IMR-90 (cell line): ENCODE data around the gene PCDHGC5. TPM values are rescaled to one million over a fixed set of nuclear protein-coding genes. Genes with fewer than 3 reads are reported as not detected.

Experiments
- ATAC-seq: fragments of 200-7000 bp; cut with Tn5 transposase; 2 replicates; pipeline ENCODE4 v1.9.1; 2020; ENCODE audit warnings: low read depth, mild to moderate bottlenecking, moderate library complexity
- BruUV-seq: library from RNA; stranded (reverse); fragments of 400-500 nt; replicated peaks from 2 replicates; lab custom pipeline; 2021; lab: Mats Ljungman, UMichigan
- CTCF ChIA-PET: fragments of 300-600 bp; formaldehyde crosslinking; extraction: SDS; loops from one replicate; lab custom pipeline; 2021; ENCODE audit warnings: antibody characterized with exemption; lab: Yijun Ruan, JAX
- POLR2A ChIA-PET: fragments of 300-600 bp; sonication (Branson Sonifier 250); formaldehyde crosslinking; loops from one replicate; lab custom pipeline; 2022; ENCODE audit warnings: antibody characterized with exemption; ENCODE audit not compliant: unreplicated experiment; lab: Charles Lee
- DNase-seq: peaks from one replicate; pipeline ENCODE4 v3.0.0; 2013
- H2AFZ ChIP-seq: replicated peaks from 2 replicates; pipeline ENCODE3; 2013; ENCODE audit warnings: low read length, mild to moderate bottlenecking; ENCODE audit not compliant: poor library complexity
- H2AK5ac ChIP-seq: 2 replicates; pipeline ENCODE4 v1.6.1; 2013; ENCODE audit warnings: low read depth, low read length, inconsistent platforms
- H2AK9ac ChIP-seq: replicated peaks from 2 replicates; pipeline ENCODE3; 2013; ENCODE audit warnings: mild to moderate bottlenecking, low read depth, low read length, moderate library complexity; ENCODE audit not compliant: poor library complexity
- H2BK120ac ChIP-seq: 2 replicates; pipeline ENCODE4 v1.6.1; 2013; ENCODE audit warnings: low read depth, low read length, inconsistent platforms
- H2BK15ac ChIP-seq: 3 replicates; pipeline ENCODE4 v1.6.1; 2013; ENCODE audit warnings: low read depth, low read length, inconsistent platforms
- H2BK20ac ChIP-seq: 2 replicates; pipeline ENCODE4 v1.6.1; 2013; ENCODE audit warnings: low read depth, mild to moderate bottlenecking, inconsistent platforms, low read length, moderate library complexity
- H2BK5ac ChIP-seq: 2 replicates; pipeline ENCODE4 v1.6.1; 2013; ENCODE audit warnings: mild to moderate bottlenecking, low read depth, low read length, inconsistent platforms; ENCODE audit not compliant: poor library complexity, severe bottlenecking
- H3K14ac ChIP-seq: replicated peaks from 2 replicates; pipeline ENCODE4 v1.6.1; 2013; ENCODE audit warnings: low read depth, low read length, inconsistent platforms
- H3K18ac ChIP-seq: 2 replicates; pipeline ENCODE4 v1.6.1; 2013; ENCODE audit warnings: low read depth, low read length, control low read depth
- H3K23ac ChIP-seq: 2 replicates; pipeline ENCODE4 v1.6.1; 2013; ENCODE audit warnings: low read depth, low read length, inconsistent platforms
- H3K27ac ChIP-seq: 2 replicates; pipeline ENCODE4 v1.5.1; 2013; ENCODE audit warnings: mild to moderate bottlenecking, control low read depth, low read length; ENCODE audit not compliant: insufficient read depth
- H3K27me3 ChIP-seq: 2 replicates; pipeline ENCODE4 v1.6.1; 2013; ENCODE audit warnings: low read length; ENCODE audit not compliant: control insufficient read depth, insufficient read depth
- H3K36me3 ChIP-seq: 2 replicates; pipeline ENCODE4 v1.6.1; 2013; ENCODE audit warnings: low read length, mixed read lengths; ENCODE audit not compliant: control insufficient read depth, insufficient read depth
- H3K4ac ChIP-seq: 2 replicates; pipeline ENCODE4 v1.6.1; 2013; ENCODE audit warnings: low read depth, low read length, inconsistent platforms
- H3K4me1 ChIP-seq: 2 replicates; pipeline ENCODE4 v1.6.1; 2013; ENCODE audit warnings: low read length, mixed read lengths; ENCODE audit not compliant: control insufficient read depth, insufficient read depth
- H3K4me2 ChIP-seq: 2 replicates; pipeline ENCODE4 v1.6.1; 2013; ENCODE audit warnings: low read depth, mild to moderate bottlenecking, control low read depth, low read length, moderate library complexity
- H3K4me3 ChIP-seq: 2 replicates; pipeline ENCODE4 v1.5.1; 2013; ENCODE audit warnings: low read depth, mild to moderate bottlenecking, control low read depth, low read length, moderate library complexity; ENCODE audit not compliant: insufficient read depth
- H3K56ac ChIP-seq: 2 replicates; pipeline ENCODE4 v1.6.1; 2013; ENCODE audit warnings: low read length, inconsistent platforms; ENCODE audit not compliant: insufficient read depth; ENCODE audit errors: extremely low read depth
- H3K79me1 ChIP-seq, 2 experiments: 2 replicates each; pipeline ENCODE4 v1.6.1; 2013; ENCODE audit warnings: low read length in 2 of 2, inconsistent platforms in 1 of 2, low read depth in 1 of 2
- H3K9ac ChIP-seq: 2 replicates; pipeline ENCODE4 v1.6.1; 2013; ENCODE audit warnings: low read depth, low read length, control low read depth
- H3K9me1 ChIP-seq: 2 replicates; pipeline ENCODE4 v1.6.1; 2013; ENCODE audit warnings: low read length, inconsistent platforms; ENCODE audit not compliant: insufficient read depth
- H3K9me3 ChIP-seq: 2 replicates; pipeline ENCODE4 v1.6.1; 2013; ENCODE audit warnings: low read length; ENCODE audit not compliant: control insufficient read depth, insufficient read depth
- H4K20me1 ChIP-seq: 2 replicates; pipeline ENCODE4 v1.6.1; 2013; ENCODE audit warnings: low read length, inconsistent platforms; ENCODE audit not compliant: insufficient read depth
- H4K5ac ChIP-seq: 2 replicates; pipeline ENCODE4 v1.6.1; 2013; ENCODE audit warnings: mild to moderate bottlenecking, low read depth, low read length, control low read depth
- H4K8ac ChIP-seq, 2 experiments: 2 replicates each; pipeline ENCODE4 v1.6.1; 2013; ENCODE audit warnings: low read depth in 2 of 2, low read length in 2 of 2, control low read depth in 1 of 2, inconsistent platforms in 1 of 2
- H4K91ac ChIP-seq: 2 replicates; pipeline ENCODE4 v1.6.1; 2013; ENCODE audit warnings: low read depth, low read length, inconsistent platforms; ENCODE audit not compliant: insufficient read depth
- BHLHE40 ChIP-seq: fragments of 150-350 bp; IDR thresholded peaks from 2 replicates; pipeline ENCODE4 v1.6.1; 2016; ENCODE audit warnings: mild to moderate bottlenecking, low read depth, low read length
- MAZ ChIP-seq: IDR thresholded peaks from 2 replicates; pipeline ENCODE4 v1.6.1; 2012; ENCODE audit warnings: low read depth, mild to moderate bottlenecking, low read length, improper control_type of control experiment, moderate library complexity, borderline replicate concordance
- MXI1 ChIP-seq: IDR thresholded peaks from 2 replicates; pipeline ENCODE4 v1.6.1; 2012; ENCODE audit warnings: low read depth, mild to moderate bottlenecking, low read length, moderate library complexity, borderline replicate concordance
- RAD21 ChIP-seq: IDR thresholded peaks from 2 replicates; pipeline ENCODE4 v1.6.1; 2012; ENCODE audit warnings: low read length, improper control_type of control experiment
- RCOR1 ChIP-seq: IDR thresholded peaks from 2 replicates; pipeline ENCODE4 v1.6.1; 2012; ENCODE audit warnings: mild to moderate bottlenecking, low read length, improper control_type of control experiment; ENCODE audit not compliant: insufficient replicate concordance
- WGBS, 2 experiments: methylation state at CpG; one replicate each; pipeline versions ENCODE4 v1.1.5 to v1.1.7; 2013; ENCODE audit warnings: missing lambda C conversion rate in 2 of 2; ENCODE audit not compliant: insufficient read length in 1 of 2; ENCODE audit errors: extremely low coverage in 2 of 2; 5-methylcytosine and 5-hydroxymethylcytosine counted together
- dilution Hi-C: fragments of 300-500 bp; cut with HindIII; formaldehyde crosslinking; loops from one replicate; pipeline ENCODE4 v1.14.3; 2018; ENCODE audit warnings: low sequenced_read_pairs; ENCODE audit not compliant: unreplicated experiment
- in situ Hi-C: fragments of 300-500 bp; cut with MboI; formaldehyde crosslinking; loops from 3 replicates; pipeline ENCODE4 v1.14.3; 2019; ENCODE audit warnings: low sequenced_read_pairs, inconsistent platforms, mixed read lengths
- intact Hi-C: fragments of 100-400 bp; cut with micrococcal nuclease; formaldehyde crosslinking; loops from 2 replicates; pipeline ENCODE4 v1.10.0; 2022
- polyA plus RNA-seq, 3 experiments: library from polyadenylated mRNA; depleted of rRNA; stranded (reverse); fragments of >200 nt; gene quantifications; 2 replicates each; pipeline ENCODE4 v1.2.3, GENCODE V29; 2012; ENCODE audit warnings: low replicate concordance in 1 of 3
- total RNA-seq: library from RNA; depleted of rRNA; stranded (reverse); fragments of >200 nt; gene quantifications from 2 replicates; pipeline ENCODE4 v1.2.3, GENCODE V29; 2012
- TF ChIP-seq, protein P1 (sequence below): fragments of 150-350 bp; IDR thresholded peaks from 2 replicates; pipeline ENCODE4 v1.6.1; 2017; ENCODE audit warnings: mild to moderate bottlenecking, antibody characterized with exemption, low read length, low read depth

PCDHGC5 gene
- total and polyA plus RNA-seq, 2 of the 4 experiments (the other 2 are of a cell fraction): 2.9 to 3.8 TPM

DNA sequence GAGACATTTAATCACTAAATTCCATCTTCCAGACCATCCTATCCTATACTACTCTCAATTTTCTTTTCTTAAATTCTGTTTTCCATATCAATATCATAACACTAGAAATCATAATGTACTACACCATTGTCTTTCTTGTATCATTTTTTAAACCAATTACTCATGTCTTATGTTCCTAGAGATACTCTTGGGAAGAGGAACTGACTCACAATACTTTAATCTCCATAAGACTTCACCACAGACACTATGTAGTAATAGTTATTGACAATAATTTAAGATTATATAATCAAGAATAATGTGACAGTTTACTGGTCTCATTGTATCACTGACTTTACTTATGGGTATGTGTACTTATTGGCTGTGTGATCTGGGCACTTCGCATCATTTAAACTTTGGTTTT, 43.8 kb downstream of the PCDHGC5 start:
- Histone ChIP-seq H3K56ac (no peak overlapping the region), H2BK15ac (no peak overlapping the region), H3K4me1 (peaks cover 17% of the 10 kb centered on the region), H4K20me1 (no peaks in the 10 kb centered on the region), H2BK5ac (no peak overlapping the region), H4K5ac (no peak overlapping the region), H3K4me2 (no peak overlapping the region), H3K36me3 (no peaks in the 10 kb centered on the region; the same call in none of the 2 replicates), H2AFZ (no peak overlapping the region), H3K9me1 (peaks cover 6% of the 10 kb centered on the region; the same call in 1 of the 2 replicates), H3K79me1 (peaks cover 0 to 7% of the 10 kb centered on the region in 2 experiments; a peak in 2 of 4 replicates), H2BK20ac (no peak overlapping the region), H4K8ac (no peak overlapping the region), H3K14ac (no peak overlapping the region), H3K9ac (no peak overlapping the region), H3K27ac (no peak overlapping the region), H2AK5ac (no peak overlapping the region), H2AK9ac (no peak overlapping the region), H3K27me3 (no peaks in the 10 kb centered on the region), H3K18ac (no peak overlapping the region), H3K4me3 (no peak overlapping the region), H3K4ac (no peak overlapping the region), H3K9me3 (no peaks in the 10 kb centered on the region), H4K91ac (no peak overlapping the region), H2BK120ac (no peak overlapping the region), H3K23ac (no peak overlapping the region)
- ChIA-PET POLR2A (no interaction called here), CTCF (no interaction called here)
- dilution Hi-C loops (no loop called here), intact Hi-C loops (no loop called here), in situ Hi-C loops (no loop called here)
- no peak for TF ChIP-seq MAZ
- no peak for TF ChIP-seq BHLHE40
- no peak for TF ChIP-seq RCOR1
- TF ChIP-seq, protein P1, sequence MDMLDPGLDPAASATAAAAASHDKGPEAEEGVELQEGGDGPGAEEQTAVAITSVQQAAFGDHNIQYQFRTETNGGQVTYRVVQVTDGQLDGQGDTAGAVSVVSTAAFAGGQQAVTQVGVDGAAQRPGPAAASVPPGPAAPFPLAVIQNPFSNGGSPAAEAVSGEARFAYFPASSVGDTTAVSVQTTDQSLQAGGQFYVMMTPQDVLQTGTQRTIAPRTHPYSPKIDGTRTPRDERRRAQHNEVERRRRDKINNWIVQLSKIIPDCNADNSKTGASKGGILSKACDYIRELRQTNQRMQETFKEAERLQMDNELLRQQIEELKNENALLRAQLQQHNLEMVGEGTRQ: no peak
- no peak for TF ChIP-seq RAD21
- no peak for TF ChIP-seq MXI1
- DNase-seq (no peak), ATAC-seq (no peak)
- BruUV-seq: no TSS peak
- no CpG with 5 or more reads among the region's 1 CpG for WGBS, 2 experiments
